B cell (primary cell): ENCODE data around the gene LONP2. TPM values are rescaled to one million over a fixed set of nuclear protein-coding genes. Genes with fewer than 3 reads are reported as not detected.
A peak's percentile ranks its signal among the peaks of the same experiment; 100 is the strongest.

Experiments
- ATAC-seq: fragments of 200-7000 bp; cut with Tn5 transposase; one replicate; pipeline ENCODE4 v1.10.0; 2021; ENCODE audit warnings: low read depth, mild to moderate bottlenecking, moderate number of reproducible peaks, moderate library complexity
- CTCF ChIA-PET: fragments of 350-600 bp; sonication (Branson Sonifier 250); formaldehyde crosslinking; loops from one replicate; lab custom pipeline; 2021; ENCODE audit warnings: antibody characterized with exemption, inconsistent platforms; lab: Charles Lee
- POLR2A ChIA-PET: fragments of 350-600 bp; sonication (Branson Sonifier 250); formaldehyde crosslinking; loops from one replicate; lab custom pipeline; 2021; ENCODE audit warnings: antibody characterized with exemption; lab: Charles Lee
- DNase-seq: peaks from one replicate; pipeline ENCODE4 v3.0.0; 2013
- H2AFZ ChIP-seq: 2 replicates; pipeline ENCODE4 v1.6.1; 2012; ENCODE audit warnings: mild to moderate bottlenecking, low read depth, low read length; ENCODE audit not compliant: insufficient read depth, poor library complexity, severe bottlenecking
- H3K27ac ChIP-seq, 2 donors: 1 replicate in 1 of 2; 2 replicates in 1 of 2; pipeline ENCODE4 v1.5.1; 2012 to 2013; ENCODE audit warnings: low read length in 2 of 2, mild to moderate bottlenecking in 2 of 2, moderate library complexity in 1 of 2
- H3K27me3 ChIP-seq, 4 experiments: fragments of 200-600 bp in 1 of 4; sonication (generic) in 1 of 4; replicated peaks in 1 of 4; 1 replicate in 2 of 4; 2 replicates in 2 of 4; pipeline versions ENCODE4 v1.6.1 to v1.7.0; 2013 to 2016; ENCODE audit warnings: low read length in 3 of 4, mild to moderate bottlenecking in 2 of 4, mixed read lengths in 1 of 4, moderate library complexity in 1 of 4; ENCODE audit not compliant: insufficient read depth in 4 of 4, control insufficient read depth in 3 of 4; ENCODE audit errors: control extremely low read depth in 1 of 4
- H3K36me3 ChIP-seq, 2 experiments: replicated peaks in 1 of 2; 1 replicate in 1 of 2; 2 replicates in 1 of 2; pipeline versions ENCODE4 v1.6.1 to v1.7.1; 2013; ENCODE audit warnings: low read length in 1 of 2; ENCODE audit not compliant: insufficient read depth in 2 of 2, control insufficient read depth in 1 of 2; ENCODE audit errors: control extremely low read depth in 1 of 2, extremely low read depth in 1 of 2
- H3K4me1 ChIP-seq, 2 donors: fragments of 200-600 bp in 1 of 2; sonication (generic) in 1 of 2; 1 replicate in 1 of 2; 2 replicates in 1 of 2; pipeline versions ENCODE4 v1.5.1 to v1.6.1; 2013 to 2017; ENCODE audit warnings: low read length in 2 of 2; ENCODE audit not compliant: control insufficient read depth in 2 of 2, insufficient read depth in 2 of 2
- H3K4me2 ChIP-seq: replicated peaks from 2 replicates; pipeline ENCODE3; 2012; ENCODE audit warnings: mild to moderate bottlenecking, low read depth, low read length; ENCODE audit not compliant: poor library complexity, severe bottlenecking
- H3K4me3 ChIP-seq, 5 experiments: fragments of 200-600 bp in 1 of 5; sonication (generic) in 1 of 5; 1 replicate in 3 of 5; 2 replicates in 2 of 5; pipeline versions ENCODE4 v1.5.1 to v1.7.0; 2011 to 2016; ENCODE audit warnings: low read length in 4 of 5, mild to moderate bottlenecking in 4 of 5, low read depth in 2 of 5, control low read depth in 1 of 5, moderate library complexity in 1 of 5; ENCODE audit not compliant: insufficient read depth in 1 of 5; ENCODE audit errors: control extremely low read depth in 1 of 5, extremely low read depth in 1 of 5
- H3K79me2 ChIP-seq: fragments of 200-600 bp; sonication (generic); one replicate; pipeline ENCODE4 v1.6.0; 2016; ENCODE audit warnings: low read length; ENCODE audit not compliant: control insufficient read depth, insufficient read depth
- H3K9ac ChIP-seq: fragments of 200-600 bp; sonication (generic); 2 replicates; pipeline ENCODE4 v1.6.1; 2017; ENCODE audit warnings: mild to moderate bottlenecking, low read length, moderate library complexity
- H3K9me3 ChIP-seq, 3 donors: one replicate each; pipeline versions ENCODE4 v1.6.1 to v1.7.1; 2013; ENCODE audit warnings: low read length in 2 of 3; ENCODE audit not compliant: control insufficient read depth in 2 of 3, insufficient read depth in 1 of 3; ENCODE audit errors: control extremely low read depth in 1 of 3
- H4K20me1 ChIP-seq: 2 replicates; pipeline ENCODE4 v1.6.0; 2012; ENCODE audit warnings: mild to moderate bottlenecking, low read length; ENCODE audit not compliant: insufficient read depth, control insufficient read depth, poor library complexity, severe bottlenecking
- H3K27ac Mint-ChIP-seq: one replicate; pipeline ENCODE4 v1.8.0; 2021; ENCODE audit warnings: mixed read lengths
- H3K27me3 Mint-ChIP-seq: one replicate; pipeline ENCODE4 v1.8.0; 2021; ENCODE audit warnings: mixed read lengths
- H3K4me1 Mint-ChIP-seq: one replicate; pipeline ENCODE4 v1.8.0; 2021; ENCODE audit warnings: mixed read lengths
- H3K4me3 Mint-ChIP-seq: one replicate; pipeline ENCODE4 v1.8.0; 2021; ENCODE audit warnings: mixed read lengths
- H3K9me3 Mint-ChIP-seq: one replicate; pipeline ENCODE4 v1.8.0; 2022; ENCODE audit warnings: mixed read lengths; ENCODE audit not compliant: insufficient read depth
- CTCF ChIP-seq: fragments of 200-600 bp; IDR thresholded peaks from one replicate; pipeline ENCODE4 v1.8.0; 2022; ENCODE audit warnings: antibody characterized with exemption, mild to moderate bottlenecking
- EZH2 ChIP-seq: IDR thresholded peaks from 2 replicates; pipeline ENCODE4 v1.6.1; 2012; ENCODE audit warnings: borderline replicate concordance, low read depth, mild to moderate bottlenecking, moderate library complexity, low read length; ENCODE audit not compliant: insufficient read depth, poor library complexity, severe bottlenecking
- WGBS: methylation state at CpG from one replicate; pipeline ENCODE4 v1.1.5; 2013; ENCODE audit warnings: missing lambda C conversion rate; ENCODE audit not compliant: insufficient coverage; 5-methylcytosine and 5-hydroxymethylcytosine counted together
- intact Hi-C: fragments of 100-400 bp; cut with micrococcal nuclease; formaldehyde crosslinking; loops from one replicate; pipeline ENCODE4 v1.10.0; 2022
- polyA plus RNA-seq: library from polyadenylated mRNA; depleted of rRNA; stranded (reverse); fragments of >200 nt; gene quantifications from 2 replicates; pipeline ENCODE4 v1.2.3, GENCODE V29; 2012
- total RNA-seq, 2 donors: library from RNA; stranded (reverse); fragments of 120-200 nt in 1 of 2; gene quantifications; 1 replicate in 1 of 2; 2 replicates in 1 of 2; pipeline versions ENCODE4 v1.2.3 to v1.2.4, GENCODE V29; 2013 to 2022

Gene LONP2
- total and polyA plus RNA-seq, 2 donors (not counting 1 experiment from before 2014, with no cell fraction given) = 39.3 to 84.2 TPM

DNA sequence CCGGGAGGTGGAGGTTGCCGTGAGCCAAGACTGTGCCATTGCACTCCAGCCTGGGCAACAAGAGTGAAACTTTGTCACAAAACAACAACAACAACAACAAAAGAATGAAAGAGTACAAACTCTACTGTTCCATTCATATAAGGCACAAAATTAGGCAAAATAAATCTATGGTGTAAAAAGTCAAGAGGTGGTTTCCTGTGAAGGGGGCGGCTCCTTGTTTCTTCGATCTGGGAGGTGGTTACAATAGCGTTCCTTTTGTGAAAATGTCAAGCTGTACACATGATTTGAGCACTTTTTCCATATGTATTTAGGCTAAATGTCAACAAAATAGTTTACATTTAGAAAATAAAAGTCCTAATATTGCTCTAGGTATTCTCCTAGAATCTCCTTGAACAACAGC, 134.2 kb downstream of the LONP2 start:
- TF ChIP-seq EZH2 = no peak
- no peak for TF ChIP-seq CTCF
- ChIA-PET CTCF (interaction anchor here (0.6 to 1.3 kb wide), 2 partner anchors 22 to 232 kb away, joined by 3 to 4 read pairs; no protein-coding TSS in a partner anchor), POLR2A (no interaction called here)
- Histone ChIP-seq H3K27me3 (no peaks in the 10 kb centered on the region), H3K79me2 (peaks cover 100% of the 10 kb centered on the region), H2AFZ (no peak overlapping the region), H3K4me2 (peak overlapping the region; percentile 6), H3K27ac (no peak overlapping the region), H3K4me1 (peaks cover 33 to 36% of the 10 kb centered on the region in 2 donors), H3K4me3 (no peak overlapping the region), H4K20me1 (peaks cover 76% of the 10 kb centered on the region), H3K36me3 (no peaks in the 10 kb centered on the region), H3K9ac (no peak overlapping the region), H3K9me3 (no peaks in the 10 kb centered on the region)
- no peaks in the 10 kb centered on the region for H3K9me3 Mint-ChIP-seq
- no peaks in the 10 kb centered on the region for H3K27me3 Mint-ChIP-seq
- WGBS = no CpG with 5 or more reads among the region's 5 CpGs
- DNase-seq (no peak), ATAC-seq (no peak)
- intact Hi-C loops = no loop called here
- H3K27ac Mint-ChIP-seq = no peak overlapping the region
- no peak overlapping the region for H3K4me3 Mint-ChIP-seq
- peaks cover 49% of the 10 kb centered on the region for H3K4me1 Mint-ChIP-seq

DNA sequence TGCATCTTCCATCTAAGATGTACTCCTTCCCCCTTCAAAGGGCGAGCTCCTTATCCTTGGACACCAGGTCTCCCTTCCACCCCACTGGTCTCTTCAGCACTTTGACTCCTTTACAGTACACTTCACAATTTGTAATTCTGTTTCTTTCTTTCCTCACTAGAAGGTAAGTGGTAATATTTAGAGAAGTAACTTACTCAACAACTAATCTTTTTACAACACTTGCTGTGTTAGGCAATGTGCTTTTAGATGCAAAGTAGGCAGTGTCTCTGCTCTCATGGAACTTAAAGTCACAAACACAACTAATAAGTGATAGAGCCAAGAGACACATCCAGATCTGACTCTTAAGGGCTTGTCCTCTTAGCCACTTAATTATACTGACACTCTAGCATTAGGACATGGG, 134.7 kb downstream of the LONP2 start:
- ChIA-PET POLR2A (no interaction called here), CTCF (interaction anchor here (1.3 kb wide), 1 partner anchor 23 kb away, joined by 4 read pairs; no protein-coding TSS in a partner anchor)
- peaks cover 55% of the 10 kb centered on the region for H3K4me1 Mint-ChIP-seq
- Histone ChIP-seq H3K27me3 (no peaks in the 10 kb centered on the region), H3K9me3 (no peaks in the 10 kb centered on the region), H3K36me3 (no peaks in the 10 kb centered on the region), H3K79me2 (peaks cover 100% of the 10 kb centered on the region), H3K27ac (no peak overlapping the region), H3K4me2 (peak overlapping the region; percentile 6), H3K9ac (no peak overlapping the region), H4K20me1 (peaks cover 76% of the 10 kb centered on the region), H2AFZ (no peak overlapping the region), H3K4me3 (no peak overlapping the region), H3K4me1 (peaks cover 37 to 39% of the 10 kb centered on the region in 2 donors)
- peak overlapping the region; percentile 40 for H3K4me3 Mint-ChIP-seq
- intact Hi-C loops = no loop called here
- no peak for ATAC-seq
- no peak overlapping the region for H3K27ac Mint-ChIP-seq
- TF ChIP-seq CTCF = no peak
- no peak for TF ChIP-seq EZH2
- DNase-seq = no peak
- H3K9me3 Mint-ChIP-seq = no peaks in the 10 kb centered on the region
- H3K27me3 Mint-ChIP-seq = no peaks in the 10 kb centered on the region
- WGBS = 100% methylated on average over 1 of the region's 1 CpG
